Adipose tissue (tissue), 3 donors: Measurements from ENCODE around the gene ZWINT. TPM values are rescaled to one million over a fixed set of nuclear protein-coding genes. Genes with fewer than 3 reads are reported as not detected.
A peak's percentile ranks its signal among the peaks of the same experiment; 100 is the strongest.

ENCODE experiments used
- H3K27ac ChIP-seq: one replicate; pipeline ENCODE4 v1.5.1; 2013; ENCODE audit warnings: low read depth, low read length
- WGBS, 3 donors: extraction: QIAGEN DNeasy Blood & Tissue Kit; methylation state at CpG; one replicate each; pipeline ENCODE4 v1.1.7; 2013; 5-methylcytosine and 5-hydroxymethylcytosine counted together
- polyA plus RNA-seq, 3 donors: library from polyadenylated mRNA; stranded (reverse); fragments of 200-250 nt; gene quantifications; one replicate each; pipeline ENCODE4 v1.2.3, GENCODE V29; 2013
- donor health status: healthy with polysubstance abuse.
- donor health status: Bipolar disorder and iron deficiency.
- donor health status: healthy.

Gene ZWINT
- 1 to 10 TPM; 1.2 to 6.0 (median 3.0) TPM for polyA plus RNA-seq

- peak within 1 kb of the TSS; percentile 16 for H3K27ac ChIP-seq
- WGBS, 3 donors, result 0 to 1% (median 0%) methylated on average over 44 of the region's 44 CpGs
These were observed at the start of gene ZWINT for GRCh38 chr10:56360967-56361612. Gene ZWINT (minus strand): TSS chr10:56361259. CDS start chr10:56361236, 23 bp downstream.

GRCh38 chr10:56383806-56384205 lies 22.7 kb upstream of the ZWINT start:
- H3K27ac ChIP-seq, result no peak overlapping the region

- WGBS, 3 donors, result 89 to 92% (median 90%) methylated on average over 7 of the region's 7 CpGs
- no peak overlapping the region for H3K27ac ChIP-seq
These were observed 9.4 kb upstream of the ZWINT start for GRCh38 chr10:56370217-56371113.

GRCh38 chr10:56360583-56360966 lies 484 bp downstream of the ZWINT start:
- WGBS, 3 donors, result 7 to 14% (median 12%) methylated on average over 6 of the region's 6 CpGs
- no peak overlapping the region for H3K27ac ChIP-seq

GRCh38 chr10:56359837-56360236 lies 1.2 kb downstream of the ZWINT start:
- 86 to 95% (median 92%) methylated on average over 4 of the region's 4 CpGs for WGBS, 3 donors
- no peak overlapping the region for H3K27ac ChIP-seq

- H3K27ac ChIP-seq, result no peak overlapping the region
These were observed 4.0 kb downstream of the ZWINT start for GRCh38 chr10:56357018-56357417.

- H3K27ac ChIP-seq, result no peak overlapping the region
- 94 to 95% (median 95%) methylated on average over 20 of the region's 20 CpGs for WGBS, 3 donors
These were observed 9.0 kb downstream of the ZWINT start for GRCh38 chr10:56351909-56352630.

- no peak overlapping the region for H3K27ac ChIP-seq
- 80 to 97% (median 85%) methylated on average over 1 of the region's 1 CpG for WGBS, 3 donors
These were observed 11.4 kb downstream of the ZWINT start for GRCh38 chr10:56349611-56350010.

GRCh38 chr10:56348101-56348500 lies 13.0 kb downstream of the ZWINT start:
- H3K27ac ChIP-seq, result no peak overlapping the region
- WGBS, 3 donors, result 81 to 85% (median 81%) methylated on average over 3 of the region's 3 CpGs

- no peak overlapping the region for H3K27ac ChIP-seq
These were observed 14.1 kb downstream of the ZWINT start for GRCh38 chr10:56346845-56347415.

GRCh38 chr10:56341612-56342011 lies 19.4 kb downstream of the ZWINT start:
- 85 to 91% (median 86%) methylated on average over 1 of the region's 1 CpG for WGBS, 3 donors
- H3K27ac ChIP-seq, result no peak overlapping the region

- H3K27ac ChIP-seq, result no peak overlapping the region
- 87 to 94% (median 93%) methylated on average over 2 of the region's 2 CpGs for WGBS, 3 donors
These were observed 31.1 kb downstream of the ZWINT start for GRCh38 chr10:56329961-56330360.

- WGBS, 3 donors, result 65 to 71% (median 67%) methylated on average over 3 of the region's 3 CpGs
- no peak overlapping the region for H3K27ac ChIP-seq
These were observed 33.9 kb downstream of the ZWINT start for GRCh38 chr10:56327118-56327517.

- no peak overlapping the region for H3K27ac ChIP-seq
These were observed 41.7 kb downstream of the ZWINT start for GRCh38 chr10:56319386-56319785.

- 49 to 74% (median 57%) methylated on average over 2 of the region's 2 CpGs for WGBS, 3 donors
- no peak overlapping the region for H3K27ac ChIP-seq
These were observed 42.2 kb downstream of the ZWINT start for GRCh38 chr10:56318816-56319215.

GRCh38 chr10:56317603-56318002 lies 43.5 kb downstream of the ZWINT start:
- 73 to 86% (median 82%) methylated on average over 3 of the region's 3 CpGs for WGBS, 3 donors
- H3K27ac ChIP-seq, result no peak overlapping the region

- no peak overlapping the region for H3K27ac ChIP-seq
These were observed 44.5 kb downstream of the ZWINT start for GRCh38 chr10:56316603-56317002.
